GM20000 (cell line): ENCODE results near the gene IGLL5.
"Not testable (repeated sequence)": the region's sequence is repeated elsewhere in the genome, so short reads cannot be mapped to it uniquely, and the experiment has no call there.

Source experiments
- DNase-seq: peaks from one replicate; pipeline ENCODE4 v3.0.0; 2012; ENCODE audit warnings: low spot score
- TF ChIP-seq, protein P1 (sequence below): IDR thresholded peaks from 2 replicates; pipeline ENCODE4 v1.5.1; 2012; ENCODE audit warnings: mild to moderate bottlenecking, control low read depth; ENCODE audit errors: extremely low read depth, missing control alignments

IGLL5 gene

DNA sequence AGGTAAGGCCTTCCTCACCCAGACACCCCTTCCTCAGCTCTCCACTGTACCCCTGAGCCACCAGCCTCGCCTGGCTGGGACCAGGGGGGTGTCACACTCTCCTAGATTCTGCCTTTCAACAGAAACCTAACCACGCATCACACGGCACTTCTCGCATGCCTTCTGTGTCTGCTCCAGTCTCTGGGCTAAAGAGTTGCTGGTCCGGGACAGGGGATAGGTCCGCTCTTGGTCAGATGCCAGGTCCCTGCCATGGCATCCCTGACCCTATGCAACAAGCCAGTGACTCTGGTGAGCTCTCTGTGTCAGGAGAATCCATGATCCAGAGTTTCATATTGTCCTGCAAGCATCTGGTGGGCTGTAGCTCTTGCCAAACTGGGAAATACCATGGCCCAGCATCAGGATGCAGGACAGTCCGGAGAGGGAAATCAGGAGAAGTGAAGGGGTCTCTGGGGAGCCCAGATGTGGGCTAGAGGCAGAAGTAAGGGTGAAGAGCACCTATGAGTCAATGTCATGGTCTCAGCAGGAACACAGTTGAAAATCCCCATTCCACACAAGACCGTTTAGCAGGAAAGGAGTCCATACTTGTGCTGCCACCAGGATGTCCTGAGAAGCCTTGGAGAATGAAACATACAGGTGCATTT, 14.1 kb downstream of the IGLL5 start:
- TF ChIP-seq, protein P1, sequence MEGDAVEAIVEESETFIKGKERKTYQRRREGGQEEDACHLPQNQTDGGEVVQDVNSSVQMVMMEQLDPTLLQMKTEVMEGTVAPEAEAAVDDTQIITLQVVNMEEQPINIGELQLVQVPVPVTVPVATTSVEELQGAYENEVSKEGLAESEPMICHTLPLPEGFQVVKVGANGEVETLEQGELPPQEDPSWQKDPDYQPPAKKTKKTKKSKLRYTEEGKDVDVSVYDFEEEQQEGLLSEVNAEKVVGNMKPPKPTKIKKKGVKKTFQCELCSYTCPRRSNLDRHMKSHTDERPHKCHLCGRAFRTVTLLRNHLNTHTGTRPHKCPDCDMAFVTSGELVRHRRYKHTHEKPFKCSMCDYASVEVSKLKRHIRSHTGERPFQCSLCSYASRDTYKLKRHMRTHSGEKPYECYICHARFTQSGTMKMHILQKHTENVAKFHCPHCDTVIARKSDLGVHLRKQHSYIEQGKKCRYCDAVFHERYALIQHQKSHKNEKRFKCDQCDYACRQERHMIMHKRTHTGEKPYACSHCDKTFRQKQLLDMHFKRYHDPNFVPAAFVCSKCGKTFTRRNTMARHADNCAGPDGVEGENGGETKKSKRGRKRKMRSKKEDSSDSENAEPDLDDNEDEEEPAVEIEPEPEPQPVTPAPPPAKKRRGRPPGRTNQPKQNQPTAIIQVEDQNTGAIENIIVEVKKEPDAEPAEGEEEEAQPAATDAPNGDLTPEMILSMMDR = no peak
- no peak for DNase-seq

DNA sequence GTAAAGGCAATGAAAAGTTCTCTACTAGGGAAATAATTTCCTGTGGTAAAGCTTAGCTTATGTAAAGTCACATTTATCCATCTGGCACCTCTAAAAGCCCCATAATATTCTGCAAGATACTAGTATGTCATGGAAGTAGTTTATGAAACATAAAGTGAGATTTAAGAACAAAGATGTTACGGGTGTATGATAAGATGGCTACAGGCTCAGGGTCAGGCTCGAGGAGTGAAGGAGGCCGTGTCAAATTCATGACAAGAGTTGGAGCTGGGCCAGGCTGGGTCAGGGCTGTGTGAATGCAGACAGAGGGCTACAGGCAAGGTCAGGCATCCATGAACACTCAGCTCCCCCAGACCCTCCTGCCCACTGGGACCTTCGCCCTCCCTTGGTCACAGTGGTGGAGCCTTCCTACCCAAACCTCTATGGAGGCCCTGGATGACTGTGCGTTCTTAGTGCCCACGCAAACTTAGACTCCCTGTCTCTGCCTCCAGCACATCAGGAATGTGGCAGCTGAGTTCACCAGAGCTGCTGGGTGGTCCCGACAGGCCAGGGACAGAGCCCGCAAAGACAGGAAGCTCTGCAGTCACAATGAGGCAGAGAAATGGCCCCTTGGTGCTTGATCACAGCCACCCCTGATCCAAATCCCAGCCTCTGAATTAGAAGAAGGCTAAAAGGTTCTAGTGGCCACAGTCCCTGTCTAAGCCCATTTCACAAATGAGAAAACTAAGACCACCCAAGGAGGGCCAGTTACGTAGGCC, 14.8 kb downstream of the IGLL5 start:
- TF ChIP-seq, protein P1 = no peak
- DNase-seq = no peak

DNA sequence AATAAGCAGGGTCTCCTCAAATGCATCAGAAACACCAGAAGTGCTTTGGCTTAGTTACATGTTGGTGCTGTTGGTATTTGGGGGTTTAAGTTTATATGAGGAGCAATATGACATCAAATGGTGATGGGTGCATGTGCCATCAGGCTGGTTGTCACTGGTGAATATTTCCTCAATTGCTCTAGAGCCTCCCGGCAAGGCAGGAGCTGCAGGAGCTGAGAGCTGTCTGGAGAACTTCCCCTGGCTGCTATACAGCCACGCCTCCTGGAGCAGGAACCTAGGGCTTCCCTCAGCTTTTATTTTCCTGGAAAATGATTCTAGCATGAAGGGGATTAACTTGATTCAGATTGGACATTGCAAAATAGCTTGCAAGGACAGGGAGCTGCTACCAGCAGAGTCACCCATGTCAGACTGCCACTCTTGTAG, 15.8 kb downstream of the IGLL5 start:
- TF ChIP-seq, protein P1 = no peak
- DNase-seq = no peak

DNA sequence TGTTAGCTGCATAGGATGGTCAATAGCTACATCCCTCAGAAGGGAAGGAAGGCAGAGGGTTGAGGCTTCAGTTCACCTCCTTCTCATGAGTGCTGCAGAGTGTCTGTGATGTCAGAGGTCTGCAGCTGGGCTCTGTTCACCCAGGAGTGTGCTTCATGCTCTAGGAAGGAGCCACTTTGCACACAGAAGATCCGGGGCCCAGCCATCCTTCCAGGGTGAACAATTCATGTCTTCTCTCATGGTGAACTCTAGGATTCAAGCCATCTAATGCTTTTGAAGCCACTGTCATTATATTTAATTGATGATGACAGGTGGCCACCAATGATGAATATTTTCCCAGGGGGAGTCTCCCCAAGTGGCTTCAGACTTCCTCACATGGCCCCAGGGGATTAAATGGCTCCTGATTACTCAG, 16.2 kb downstream of the IGLL5 start:
- DNase-seq = not testable (repeated sequence)

DNA sequence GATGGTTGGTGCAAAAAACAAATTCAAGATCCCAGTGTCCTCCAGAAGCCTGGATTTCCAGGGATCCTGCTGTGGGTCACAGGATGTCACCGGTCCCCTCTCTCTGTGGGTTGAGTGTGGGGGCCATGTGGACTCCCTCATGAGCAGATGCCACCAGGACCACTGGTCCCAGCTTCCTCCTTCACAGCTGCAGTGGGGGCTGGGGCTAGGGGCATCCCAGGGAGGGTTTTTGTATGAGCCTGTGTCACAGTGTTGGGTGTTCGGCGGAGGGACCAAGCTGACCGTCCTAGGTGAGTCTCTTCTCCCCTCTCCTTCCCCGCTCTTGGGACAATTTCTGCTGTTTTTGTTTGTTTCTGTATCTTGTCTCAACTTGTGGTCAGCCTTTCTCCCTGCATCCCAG, 17.1 kb downstream of the IGLL5 start:
- DNase-seq = not testable (repeated sequence)

DNA sequence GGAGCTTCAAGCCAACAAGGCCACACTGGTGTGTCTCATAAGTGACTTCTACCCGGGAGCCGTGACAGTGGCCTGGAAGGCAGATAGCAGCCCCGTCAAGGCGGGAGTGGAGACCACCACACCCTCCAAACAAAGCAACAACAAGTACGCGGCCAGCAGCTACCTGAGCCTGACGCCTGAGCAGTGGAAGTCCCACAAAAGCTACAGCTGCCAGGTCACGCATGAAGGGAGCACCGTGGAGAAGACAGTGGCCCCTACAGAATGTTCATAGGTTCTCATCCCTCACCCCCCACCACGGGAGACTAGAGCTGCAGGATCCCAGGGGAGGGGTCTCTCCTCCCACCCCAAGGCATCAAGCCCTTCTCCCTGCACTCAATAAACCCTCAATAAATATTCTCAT, 18.8 kb downstream of the IGLL5 start:
- not testable (repeated sequence) for DNase-seq

DNA sequence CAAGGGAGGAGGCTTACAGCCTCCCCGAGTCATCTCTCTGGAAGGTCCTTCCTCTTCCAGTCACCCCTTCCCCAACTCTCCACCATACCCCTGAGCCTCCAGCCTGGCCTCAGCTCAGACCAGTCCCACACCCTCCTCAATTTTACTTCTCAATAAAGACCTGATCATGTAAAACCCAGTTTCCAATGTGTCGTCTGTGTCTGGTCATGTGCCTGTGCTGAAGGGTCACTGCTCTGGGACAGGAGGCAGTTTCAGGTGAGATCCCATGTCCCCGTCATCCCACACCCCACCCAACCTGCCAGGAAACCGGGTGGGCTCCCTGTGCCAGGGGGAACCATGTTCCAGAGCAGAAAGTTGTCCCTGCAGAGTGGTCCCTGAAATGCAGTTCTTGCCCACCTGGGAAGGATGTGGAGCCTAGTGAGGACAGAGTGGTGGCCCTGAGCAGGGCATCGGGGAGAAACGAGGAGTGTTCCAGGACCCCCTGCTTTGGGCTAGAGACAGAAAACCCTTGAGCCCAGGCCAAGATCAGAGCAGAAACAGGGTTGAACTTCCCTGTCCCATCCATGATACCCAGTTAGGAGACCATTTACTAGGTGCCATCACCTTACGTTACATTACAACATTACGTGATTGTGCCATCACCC, 19.4 kb downstream of the IGLL5 start:
- TF ChIP-seq, protein P1 = no peak
- no peak for DNase-seq

DNA sequence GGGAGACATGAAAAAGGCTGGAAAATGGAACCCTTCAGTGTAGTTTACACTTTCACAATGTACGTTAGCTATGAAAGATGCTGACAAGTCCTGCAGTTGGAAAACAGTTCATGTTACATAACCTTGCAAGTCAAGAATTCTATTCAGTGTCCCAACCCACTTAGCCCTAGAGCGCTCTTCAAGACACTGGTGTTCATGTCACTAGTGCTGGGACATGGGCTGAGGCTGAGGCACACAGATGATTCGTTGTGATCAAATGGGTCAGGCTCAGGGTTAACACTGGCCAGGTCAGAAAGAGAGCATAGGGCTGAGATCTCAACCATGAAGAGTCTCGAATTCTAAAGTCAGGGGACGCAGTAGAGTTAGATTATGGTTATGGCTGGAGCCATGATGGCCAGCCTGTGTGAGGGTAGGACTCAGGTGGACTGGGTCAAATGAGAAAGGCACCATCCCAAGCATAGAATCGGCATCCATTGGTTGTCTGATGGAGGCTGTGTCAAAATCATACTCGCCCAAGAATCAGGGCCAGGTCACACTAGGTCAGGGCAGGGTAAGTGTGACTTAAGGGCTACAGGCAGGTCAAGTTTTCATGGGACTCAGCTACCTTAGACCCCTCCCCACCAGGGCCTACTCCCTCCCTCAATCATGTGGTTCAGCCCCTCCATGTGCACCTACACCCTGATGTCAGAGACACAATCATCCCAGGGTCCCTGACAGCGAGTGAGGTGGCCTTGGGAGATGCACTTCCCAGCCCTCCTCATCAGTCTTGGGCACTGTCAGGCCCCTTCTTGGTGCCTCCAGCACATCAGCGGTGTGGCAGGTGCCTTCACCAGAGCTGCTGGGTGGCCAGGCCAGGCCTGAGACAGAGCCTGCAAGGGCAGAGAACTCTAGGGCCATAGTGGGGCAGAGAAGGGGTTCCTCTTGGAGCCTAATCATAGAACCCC, 20.2 kb downstream of the IGLL5 start:
- TF ChIP-seq, protein P1 = no peak
- no peak for DNase-seq
